MG63 (cell line): Measurements from ENCODE around the gene TCN2. TPM values are rescaled to one million over a fixed set of nuclear protein-coding genes. Genes with fewer than 3 reads are reported as not detected.
"Not testable (repeated sequence)": the region's sequence is repeated elsewhere in the genome, so short reads cannot be mapped to it uniquely, and the experiment has no call there.

ENCODE experiments used
- DNase-seq: peaks from one replicate; pipeline ENCODE4 v3.0.0-alpha.2; 2020
- H3K27me3 ChIP-seq: fragments of 250-450 bp; sonication (Bioruptor Pico); 2 replicates; pipeline ENCODE4 v1.5.1; 2020; ENCODE audit warnings: mild to moderate bottlenecking, moderate library complexity
- H3K36me3 ChIP-seq: fragments of 250-450 bp; sonication (Bioruptor Pico); 2 replicates; pipeline ENCODE4 v1.5.1; 2020; ENCODE audit warnings: mild to moderate bottlenecking, moderate library complexity
- H3K4me3 ChIP-seq: fragments of 250-450 bp; sonication (Bioruptor Pico); 2 replicates; pipeline ENCODE4 v1.5.1; 2020; ENCODE audit warnings: mild to moderate bottlenecking, moderate library complexity
- H3K9me3 ChIP-seq: fragments of 250-450 bp; sonication (Bioruptor Pico); 2 replicates; pipeline ENCODE4 v1.5.1; 2020; ENCODE audit warnings: mild to moderate bottlenecking, moderate library complexity
- total RNA-seq: library from RNA; depleted of rRNA; stranded (reverse); fragments of >200 nt; shearing (Covaris generic); gene quantifications from 2 replicates; pipeline ENCODE4 v1.2.3, GENCODE V29; 2014; ENCODE audit warnings: low replicate concordance

Gene TCN2
- total RNA-seq, 1 experiment from 2014 or later = 1.2 TPM

- DNase-seq = no peak
- Histone ChIP-seq H3K9me3 (no peaks in the 10 kb centered on the region), H3K36me3 (peaks cover 31% of the 10 kb centered on the region), H3K27me3 (no peaks in the 10 kb centered on the region), H3K4me3 (no peak overlapping the region)
Measured at GRCh38 chr22:30573594-30574094, 33.3 kb upstream of the TCN2 start.

GRCh38 chr22:30574095-30574981 is 32.6 kb upstream of the TCN2 start, which contains the start of gene GAL3ST1:
Gene GAL3ST1 (minus strand): TSS chr22:30574665. CDS start chr22:30557392, 17,273 bp downstream.
- no peaks in the 10 kb centered on the region for H3K27me3 ChIP-seq
- no peak within 1 kb of the TSS for H3K4me3 ChIP-seq
- H3K36me3 ChIP-seq = peaks cover 38% of the 10 kb centered on the region
- no peak for DNase-seq
- no peaks in the 10 kb centered on the region for H3K9me3 ChIP-seq

GRCh38 chr22:30574997-30575671 is 31.8 kb upstream of the TCN2 start:
- H3K36me3 ChIP-seq = peaks cover 46% of the 10 kb centered on the region
- H3K4me3 ChIP-seq = no peak overlapping the region
- no peaks in the 10 kb centered on the region for H3K27me3 ChIP-seq
- DNase-seq = peak; percentile 75
- no peaks in the 10 kb centered on the region for H3K9me3 ChIP-seq

GRCh38 chr22:30575859-30576258 is 31.1 kb upstream of the TCN2 start:
- H3K4me3 ChIP-seq = no peak overlapping the region
- no peak for DNase-seq
- H3K27me3 ChIP-seq = no peaks in the 10 kb centered on the region
- H3K36me3 ChIP-seq = peaks cover 54% of the 10 kb centered on the region
- H3K9me3 ChIP-seq = no peaks in the 10 kb centered on the region

- Histone ChIP-seq H3K36me3 (peaks cover 76% of the 10 kb centered on the region), H3K9me3 (no peaks in the 10 kb centered on the region), H3K27me3 (no peaks in the 10 kb centered on the region), H3K4me3 (no peak overlapping the region)
- DNase-seq = no peak
Measured at GRCh38 chr22:30578481-30578880, 28.5 kb upstream of the TCN2 start.

GRCh38 chr22:30580896-30581295 is 26.1 kb upstream of the TCN2 start:
- Histone ChIP-seq H3K36me3 (peaks cover 84% of the 10 kb centered on the region), H3K4me3 (no peak overlapping the region), H3K27me3 (no peaks in the 10 kb centered on the region), H3K9me3 (no peaks in the 10 kb centered on the region)
- no peak for DNase-seq

- no peak overlapping the region for H3K4me3 ChIP-seq
- H3K36me3 ChIP-seq = peaks cover 84% of the 10 kb centered on the region
- DNase-seq = no peak
- H3K9me3 ChIP-seq = no peaks in the 10 kb centered on the region
- H3K27me3 ChIP-seq = no peaks in the 10 kb centered on the region
Measured at GRCh38 chr22:30582051-30582450, 24.9 kb upstream of the TCN2 start.

- DNase-seq = no peak
- peaks cover 89% of the 10 kb centered on the region for H3K36me3 ChIP-seq
Measured at GRCh38 chr22:30582788-30583545, 24.0 kb upstream of the TCN2 start.

GRCh38 chr22:30584441-30584840 is 22.5 kb upstream of the TCN2 start:
- no peaks in the 10 kb centered on the region for H3K27me3 ChIP-seq
- no peak for DNase-seq
- H3K36me3 ChIP-seq = peaks cover 88% of the 10 kb centered on the region
- H3K4me3 ChIP-seq = no peak overlapping the region
- no peaks in the 10 kb centered on the region for H3K9me3 ChIP-seq

More at GRCh38 chr22:30582788-30583545, 24.0 kb upstream of the TCN2 start:
- H3K27me3 ChIP-seq = no peaks in the 10 kb centered on the region
- no peaks in the 10 kb centered on the region for H3K9me3 ChIP-seq
- no peak overlapping the region for H3K4me3 ChIP-seq

- H3K36me3 ChIP-seq = peaks cover 86% of the 10 kb centered on the region
- no peak overlapping the region for H3K4me3 ChIP-seq
- no peaks in the 10 kb centered on the region for H3K27me3 ChIP-seq
- H3K9me3 ChIP-seq = no peaks in the 10 kb centered on the region
- no peak for DNase-seq
Measured at GRCh38 chr22:30586414-30586813, 20.6 kb upstream of the TCN2 start.

- Histone ChIP-seq H3K4me3 (peak overlapping the region; percentile 88), H3K9me3 (no peaks in the 10 kb centered on the region), H3K36me3 (peaks cover 48% of the 10 kb centered on the region), H3K27me3 (peaks cover 2% of the 10 kb centered on the region; the same call in 1 of the 2 replicates)
- DNase-seq = no peak
Measured at GRCh38 chr22:30591191-30591587, 15.8 kb upstream of the TCN2 start.

GRCh38 chr22:30591588-30592359 is 15.2 kb upstream of the TCN2 start, which contains the start of gene PES1:
Gene PES1 (minus strand): TSS chr22:30591910. CDS start chr22:30591833, 77 bp downstream.
- Histone ChIP-seq H3K4me3 (peak within 1 kb of the TSS; percentile 88), H3K36me3 (peaks cover 42% of the 10 kb centered on the region), H3K27me3 (peaks cover 2% of the 10 kb centered on the region; the same call in 1 of the 2 replicates), H3K9me3 (no peaks in the 10 kb centered on the region)
- DNase-seq = peak; percentile 97

GRCh38 chr22:30592360-30592713 is 14.6 kb upstream of the TCN2 start:
- not testable (repeated sequence) for H3K27me3 ChIP-seq, H3K9me3 ChIP-seq
- peaks cover 36% of the 10 kb centered on the region for H3K36me3 ChIP-seq

GRCh38 chr22:30596199-30596598 is 10.8 kb upstream of the TCN2 start:
- peaks cover 2% of the 10 kb centered on the region; the same call in 1 of the 2 replicates for H3K27me3 ChIP-seq
- no peak overlapping the region for H3K4me3 ChIP-seq
- H3K9me3 ChIP-seq = no peaks in the 10 kb centered on the region
- no peak for DNase-seq
- peaks cover 3% of the 10 kb centered on the region; the same call in 1 of the 2 replicates for H3K36me3 ChIP-seq

More at GRCh38 chr22:30592360-30592713, 14.6 kb upstream of the TCN2 start:
- DNase-seq = not testable (repeated sequence)
- peak overlapping the region; percentile 88 for H3K4me3 ChIP-seq

GRCh38 chr22:30596886-30597285 is 10.1 kb upstream of the TCN2 start:
- Histone ChIP-seq H3K9me3 (no peaks in the 10 kb centered on the region), H3K36me3 (no peaks in the 10 kb centered on the region)

GRCh38 chr22:30598986-30599385 is 8.0 kb upstream of the TCN2 start:
- Histone ChIP-seq H3K9me3 (no peaks in the 10 kb centered on the region), H3K27me3 (no peaks in the 10 kb centered on the region), H3K4me3 (no peak overlapping the region), H3K36me3 (no peaks in the 10 kb centered on the region)
- DNase-seq = peak; percentile 33

More at GRCh38 chr22:30596886-30597285, 10.1 kb upstream of the TCN2 start:
- no peak overlapping the region for H3K4me3 ChIP-seq
- peaks cover 2% of the 10 kb centered on the region; the same call in 1 of the 2 replicates for H3K27me3 ChIP-seq
- DNase-seq = no peak
